ENCODE results near the gene SPHKAP.
"Not testable (repeated sequence)": the region's sequence is repeated elsewhere in the genome, so short reads cannot be mapped to it uniquely, and the experiment has no call there.

SPHKAP gene

GRCh38 chr2:228102949-228103348, 78.5 kb downstream of the SPHKAP start:
- no peak for DNase-seq

GRCh38 chr2:228094377-228094921, 87.0 kb downstream of the SPHKAP start:
- no peak for DNase-seq

GRCh38 chr2:228092056-228092455, 89.4 kb downstream of the SPHKAP start:
- no peak for DNase-seq

- no peak for DNase-seq
These were observed 94.9 kb downstream of the SPHKAP start for GRCh38 chr2:228086561-228086960.

- DNase-seq: no peak
These were observed 96.8 kb downstream of the SPHKAP start for GRCh38 chr2:228084717-228085116.

GRCh38 chr2:228083131-228083530, 98.4 kb downstream of the SPHKAP start:
- DNase-seq: no peak

GRCh38 chr2:228082571-228082970, 98.9 kb downstream of the SPHKAP start:
- DNase-seq: no peak

- DNase-seq: no peak
These were observed 102.3 kb downstream of the SPHKAP start for GRCh38 chr2:228079194-228079593.

GRCh38 chr2:228076695-228077094, 104.8 kb downstream of the SPHKAP start:
- DNase-seq: not testable (repeated sequence)

GRCh38 chr2:228072669-228073068, 108.8 kb downstream of the SPHKAP start:
- DNase-seq: no peak

GRCh38 chr2:228067309-228067708, 114.2 kb downstream of the SPHKAP start:
- no peak for DNase-seq

- DNase-seq: no peak
These were observed 115.2 kb downstream of the SPHKAP start for GRCh38 chr2:228066126-228066798.

- no peak for DNase-seq
These were observed 115.8 kb downstream of the SPHKAP start for GRCh38 chr2:228065686-228066085.

- no peak for DNase-seq
These were observed 116.6 kb downstream of the SPHKAP start for GRCh38 chr2:228064796-228065315.

GRCh38 chr2:228064024-228064423, 117.5 kb downstream of the SPHKAP start:
- no peak for DNase-seq

- DNase-seq: no peak
These were observed 117.9 kb downstream of the SPHKAP start for GRCh38 chr2:228063558-228063957.

GRCh38 chr2:228059735-228060134, 121.8 kb downstream of the SPHKAP start:
- no peak for DNase-seq

- no peak for DNase-seq
These were observed 125.0 kb downstream of the SPHKAP start for GRCh38 chr2:228056293-228057097.

GRCh38 chr2:228048838-228049490, 132.5 kb downstream of the SPHKAP start:
- DNase-seq: no peak

- DNase-seq: no peak
These were observed 140.5 kb downstream of the SPHKAP start for GRCh38 chr2:228040995-228041394.

GRCh38 chr2:228039752-228040534, 141.5 kb downstream of the SPHKAP start:
- DNase-seq: no peak

GRCh38 chr2:228038967-228039366, 142.5 kb downstream of the SPHKAP start:
- no peak for DNase-seq

- DNase-seq: no peak
These were observed 143.6 kb downstream of the SPHKAP start for GRCh38 chr2:228037915-228038314.

Measured in DMS79 (cell line).